LNCAP (cell line): ENCODE measurements around the gene C19orf38.

Source experiments
- CTCF ChIP-seq: fragments of 450-650 bp; IDR thresholded peaks from 2 replicates; pipeline ENCODE4 v1.5.1; 2017; ENCODE audit warnings: mild to moderate bottlenecking

C19orf38 gene, protein sequence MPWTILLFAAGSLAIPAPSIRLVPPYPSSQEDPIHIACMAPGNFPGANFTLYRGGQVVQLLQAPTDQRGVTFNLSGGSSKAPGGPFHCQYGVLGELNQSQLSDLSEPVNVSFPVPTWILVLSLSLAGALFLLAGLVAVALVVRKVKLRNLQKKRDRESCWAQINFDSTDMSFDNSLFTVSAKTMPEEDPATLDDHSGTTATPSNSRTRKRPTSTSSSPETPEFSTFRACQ

DNA sequence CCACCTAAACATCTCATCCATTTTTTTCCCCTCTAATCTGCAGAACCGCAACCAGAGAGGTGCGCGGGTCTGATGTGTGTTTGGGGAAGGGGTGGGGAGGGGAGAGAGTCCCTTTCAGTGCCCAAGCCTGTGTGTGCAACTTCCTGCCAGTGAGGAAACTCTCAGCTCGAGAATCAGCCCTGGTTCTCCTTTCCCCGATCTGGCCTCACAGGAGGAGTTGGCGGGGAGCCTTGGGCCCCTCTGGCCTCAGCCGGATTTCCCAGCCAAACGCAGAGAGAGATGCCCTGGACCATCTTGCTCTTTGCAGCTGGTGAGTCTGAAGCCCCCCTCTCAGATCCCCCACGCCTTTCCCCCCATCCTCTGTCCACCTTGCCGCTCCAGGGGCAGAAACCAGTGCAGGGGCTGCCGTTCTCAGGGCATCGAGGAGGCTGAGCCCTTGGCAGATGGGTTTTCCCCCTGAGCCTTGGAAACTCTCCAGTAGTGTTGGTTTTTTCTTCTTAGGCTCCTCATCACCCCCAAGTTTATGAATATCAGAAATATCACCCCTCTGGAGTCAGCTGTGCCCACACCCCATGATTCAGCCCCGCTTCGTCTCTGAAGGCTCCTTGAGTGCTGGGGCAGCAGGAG is at the start of gene C19orf38:
TSS of gene C19orf38 (plus strand) at position 186 of the 627 bp plus-strand sequence. CDS start at position 280, 94 bp downstream.
- no peak for TF ChIP-seq CTCF

GRCh38 chr19:10800488-10800887 is 47.7 kb upstream of the C19orf38 start:
- no peak for TF ChIP-seq CTCF

- no peak for TF ChIP-seq CTCF
These were observed 45.7 kb upstream of the C19orf38 start for GRCh38 chr19:10802479-10802878.

DNA sequence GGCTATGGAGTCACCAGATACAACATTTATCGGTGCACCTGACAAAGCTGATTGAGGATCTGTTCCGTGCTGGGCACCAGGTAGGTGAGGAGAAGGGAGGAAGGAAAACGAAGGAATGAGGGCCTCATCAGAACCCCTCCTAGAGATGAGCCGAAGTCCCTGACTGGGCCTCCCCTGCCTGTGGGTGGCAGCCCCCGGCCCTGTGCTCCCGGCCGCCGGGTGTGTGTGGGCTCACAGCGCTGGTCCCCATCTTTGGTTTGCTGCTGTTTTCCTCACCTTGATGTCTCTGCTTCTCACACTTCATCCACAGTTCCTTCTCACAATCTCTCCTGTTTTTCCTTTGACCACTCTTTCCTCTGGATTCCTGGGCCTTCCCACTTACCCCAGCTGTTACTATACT is 45.0 kb upstream of the C19orf38 start:
- no peak for TF ChIP-seq CTCF

DNA sequence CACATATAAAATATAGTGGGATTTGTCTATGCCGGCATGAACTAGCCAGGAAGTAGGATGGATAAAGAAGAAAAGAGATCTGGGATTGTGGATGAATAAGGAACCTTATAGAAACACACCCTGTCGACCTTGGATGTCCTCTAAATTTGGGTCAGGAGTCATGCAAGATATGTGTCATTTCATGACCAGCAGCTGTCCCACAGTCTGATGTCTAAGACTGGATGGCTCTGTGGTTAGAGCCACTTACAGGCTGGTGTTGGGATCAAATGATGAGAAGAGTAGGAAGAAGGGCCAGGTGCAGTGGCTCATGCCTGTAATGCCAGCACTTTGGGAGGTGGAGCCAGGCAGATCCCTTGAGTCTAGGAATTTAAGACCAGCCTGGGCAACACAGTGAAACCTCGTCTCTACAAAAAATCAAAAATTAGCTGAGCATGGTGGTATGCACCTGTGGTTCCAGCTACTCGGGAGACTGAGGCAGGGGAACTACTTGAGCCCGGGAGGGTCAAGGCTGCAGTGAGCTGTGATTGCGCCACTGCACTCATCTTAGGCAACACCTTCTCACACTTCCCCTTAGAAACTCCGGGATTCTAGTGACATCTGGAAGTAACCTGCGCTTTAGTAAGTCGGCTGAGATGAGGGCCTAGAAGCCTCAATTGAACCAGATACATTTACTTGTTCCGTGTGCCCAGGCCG is 43.0 kb upstream of the C19orf38 start:
- no peak for TF ChIP-seq CTCF

GRCh38 chr19:10805758-10806247 is 42.4 kb upstream of the C19orf38 start:
- TF ChIP-seq CTCF = no peak

DNA sequence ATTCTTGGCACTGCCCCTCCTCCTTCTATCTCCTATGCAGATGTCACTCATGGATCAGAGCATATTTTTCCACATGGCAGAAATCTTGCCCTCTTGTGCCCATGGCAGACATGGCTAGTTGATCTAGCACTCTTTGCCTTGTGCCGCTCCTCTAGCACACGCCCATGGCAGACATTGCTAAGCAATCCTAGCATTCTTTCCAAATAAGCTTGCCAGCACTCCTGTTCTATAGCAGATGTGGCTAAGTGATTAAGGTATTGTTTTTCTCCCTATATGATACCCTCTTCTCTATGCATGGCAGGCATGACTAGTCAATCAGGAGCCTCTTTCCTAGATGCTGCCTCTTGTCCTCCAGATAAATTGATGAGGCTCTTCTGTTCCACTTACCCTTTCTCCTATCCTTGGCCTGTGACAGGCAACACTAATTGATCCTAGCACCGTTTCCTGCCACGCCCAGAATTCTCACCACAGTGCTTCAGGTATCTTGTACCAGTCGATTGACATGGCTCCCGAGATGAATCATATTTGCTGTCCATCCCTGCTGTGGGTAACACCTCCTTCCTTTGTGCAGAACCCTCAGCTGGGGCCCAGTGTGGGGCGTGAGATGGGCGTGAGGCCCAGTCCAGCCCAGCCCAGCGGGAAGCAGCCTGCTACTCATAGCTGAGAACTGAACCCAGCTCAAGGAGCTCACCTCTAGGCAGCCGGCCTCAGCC is 39.1 kb upstream of the C19orf38 start:
- TF ChIP-seq CTCF = no peak
